ENCODE data around the gene GPR155.
"Not testable (repeated sequence)": the region's sequence is repeated elsewhere in the genome, so short reads cannot be mapped to it uniquely, and the experiment has no call there.

GPR155 gene

GRCh38 chr2:174438146-174438886, 48.5 kb downstream of the GPR155 start:
- no peak for DNase-seq

GRCh38 chr2:174436351-174436750, 50.5 kb downstream of the GPR155 start:
- DNase-seq = no peak

- no peak for DNase-seq
Measured at GRCh38 chr2:174431902-174432301, 54.9 kb downstream of the GPR155 start.

- DNase-seq = no peak
Measured at GRCh38 chr2:174430066-174430465, 56.8 kb downstream of the GPR155 start.

GRCh38 chr2:174428214-174428613, 58.6 kb downstream of the GPR155 start:
- DNase-seq = no peak

GRCh38 chr2:174412256-174412655, 74.6 kb downstream of the GPR155 start:
- DNase-seq = no peak

- not testable (repeated sequence) for DNase-seq
Measured at GRCh38 chr2:174410039-174410438, 76.8 kb downstream of the GPR155 start.

GRCh38 chr2:174403628-174404027, 83.2 kb downstream of the GPR155 start:
- DNase-seq = no peak

- DNase-seq = no peak
Measured at GRCh38 chr2:174400853-174401252, 86.0 kb downstream of the GPR155 start.

- no peak for DNase-seq
Measured at GRCh38 chr2:174399171-174399570, 87.7 kb downstream of the GPR155 start.

GRCh38 chr2:174397773-174398172, 89.1 kb downstream of the GPR155 start:
- no peak for DNase-seq

- DNase-seq = no peak
Measured at GRCh38 chr2:174395969-174396630, 90.7 kb downstream of the GPR155 start.

- peak; percentile 85 for DNase-seq
Measured at GRCh38 chr2:174395284-174395968, 91.4 kb downstream of the GPR155 start, which contains the start of gene SCRN3. SCRN3 (plus strand) TSS chr2:174395730; CDS start chr2:174398284, 2,554 bp downstream.

GRCh38 chr2:174392706-174393105, 94.1 kb downstream of the GPR155 start:
- no peak for DNase-seq

GRCh38 chr2:174390303-174390702, 96.5 kb downstream of the GPR155 start:
- DNase-seq = not testable (repeated sequence)

GRCh38 chr2:174389542-174389941, 97.3 kb downstream of the GPR155 start:
- no peak for DNase-seq

- DNase-seq = not testable (repeated sequence)
Measured at GRCh38 chr2:174388706-174389105, 98.1 kb downstream of the GPR155 start.

- DNase-seq = no peak
Measured at GRCh38 chr2:174385201-174385600, 101.6 kb downstream of the GPR155 start.

- DNase-seq = no peak
Measured at GRCh38 chr2:174383796-174384195, 103.0 kb downstream of the GPR155 start.

Data from left hindlimb (tissue), 1 donor.